ENCODE data around the gene SLC6A18.

DNA sequence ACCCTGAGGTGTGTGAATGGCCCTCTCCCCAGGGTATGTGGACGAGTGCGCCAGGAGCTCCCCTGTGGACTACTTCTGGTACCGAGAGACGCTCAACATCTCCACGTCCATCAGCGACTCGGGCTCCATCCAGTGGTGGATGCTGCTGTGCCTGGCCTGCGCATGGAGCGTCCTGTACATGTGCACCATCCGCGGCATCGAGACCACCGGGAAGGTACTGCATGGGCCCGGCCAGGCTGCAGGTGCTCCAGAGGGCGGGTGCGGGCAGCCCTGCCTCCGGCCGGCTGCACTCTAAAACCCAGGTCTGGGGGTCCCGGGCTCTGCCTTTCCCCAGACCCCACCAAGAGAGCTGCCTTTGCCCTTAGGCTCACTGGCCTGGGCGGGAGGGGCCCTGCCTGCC is 12.9 kb upstream of the SLC6A18 start:
- TF ChIP-seq, protein P1, sequence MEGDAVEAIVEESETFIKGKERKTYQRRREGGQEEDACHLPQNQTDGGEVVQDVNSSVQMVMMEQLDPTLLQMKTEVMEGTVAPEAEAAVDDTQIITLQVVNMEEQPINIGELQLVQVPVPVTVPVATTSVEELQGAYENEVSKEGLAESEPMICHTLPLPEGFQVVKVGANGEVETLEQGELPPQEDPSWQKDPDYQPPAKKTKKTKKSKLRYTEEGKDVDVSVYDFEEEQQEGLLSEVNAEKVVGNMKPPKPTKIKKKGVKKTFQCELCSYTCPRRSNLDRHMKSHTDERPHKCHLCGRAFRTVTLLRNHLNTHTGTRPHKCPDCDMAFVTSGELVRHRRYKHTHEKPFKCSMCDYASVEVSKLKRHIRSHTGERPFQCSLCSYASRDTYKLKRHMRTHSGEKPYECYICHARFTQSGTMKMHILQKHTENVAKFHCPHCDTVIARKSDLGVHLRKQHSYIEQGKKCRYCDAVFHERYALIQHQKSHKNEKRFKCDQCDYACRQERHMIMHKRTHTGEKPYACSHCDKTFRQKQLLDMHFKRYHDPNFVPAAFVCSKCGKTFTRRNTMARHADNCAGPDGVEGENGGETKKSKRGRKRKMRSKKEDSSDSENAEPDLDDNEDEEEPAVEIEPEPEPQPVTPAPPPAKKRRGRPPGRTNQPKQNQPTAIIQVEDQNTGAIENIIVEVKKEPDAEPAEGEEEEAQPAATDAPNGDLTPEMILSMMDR (IDR thresholded peaks at IDR 0.05), result peak; percentile 11; the same call in 1 of the 2 replicates
- no peak for TF ChIP-seq ZFX (IDR thresholded peaks at IDR 0.05; ENCODE audit: borderline replicate concordance)

Data from 22Rv1 (cell line).